Body of pancreas (tissue), 4 donors: ENCODE data around the gene CCDC91.

Source experiments
- CTCF ChIP-seq, 7 experiments: fragments of 450-650 bp in 4 of 7; fragments of 200-600 bp in 3 of 7; sonication (generic) in 3 of 7; IDR thresholded peaks; one replicate each; pipeline ENCODE4 v1.5.1; 2016 to 2019; ENCODE audit warnings: antibody characterized with exemption in 7 of 7
- POLR2A ChIP-seq, 3 donors: fragments of 450-650 bp; IDR thresholded peaks; one replicate each; pipeline ENCODE4 v1.6.1; 2016; ENCODE audit warnings: antibody characterized with exemption in 3 of 3, mild to moderate bottlenecking in 2 of 3

- no peak for TF ChIP-seq CTCF (IDR thresholded peaks at IDR 0.05)
- TF ChIP-seq POLR2A (IDR thresholded peaks at IDR 0.05), result no peak
These were observed 19.5 kb downstream of the CCDC91 start for GRCh38 chr12:28209782-28210181.
